ENCODE measurements around the gene NEURL4.

Gene NEURL4

DNA sequence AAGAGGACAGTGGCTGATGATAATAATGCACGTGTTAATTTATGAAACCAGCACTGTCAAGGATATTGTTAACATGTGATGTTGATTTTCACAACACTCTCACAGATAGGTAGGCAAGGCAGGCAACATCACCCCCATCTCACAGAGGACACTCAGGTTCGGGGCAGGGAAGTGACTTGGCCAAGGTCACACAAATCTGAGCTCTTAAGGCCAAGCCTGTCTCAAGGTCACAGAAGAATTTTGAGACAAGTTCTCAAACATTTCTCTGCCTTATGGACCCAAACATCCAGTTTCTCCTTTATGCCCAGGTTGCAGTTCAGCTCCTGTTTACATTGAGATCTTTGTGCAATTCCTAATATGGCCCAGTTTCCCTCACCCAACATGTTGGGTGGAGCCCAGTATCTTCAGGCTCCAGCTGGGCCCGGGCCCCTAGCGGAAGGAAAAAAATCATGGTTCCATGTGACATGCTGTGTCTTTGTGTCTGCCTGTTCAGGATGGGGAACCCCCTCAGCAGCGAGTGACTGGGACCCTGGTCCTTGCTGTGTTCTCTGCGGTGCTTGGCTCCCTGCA, 46.3 kb downstream of the NEURL4 start:
- no peaks in the 10 kb centered on the region for H3K36me3 ChIP-seq (ENCODE audit: insufficient read depth)
- H3K9ac ChIP-seq: no peak overlapping the region
- no peaks in the 10 kb centered on the region for H3K79me2 ChIP-seq (ENCODE audit: insufficient read depth, low read depth)
- no peak overlapping the region for H3K27ac ChIP-seq
- H2AFZ ChIP-seq (ENCODE audit: low read depth): no peak overlapping the region
- no peaks in the 10 kb centered on the region for H3K4me1 ChIP-seq (ENCODE audit: low read depth, poor library complexity, severe bottlenecking)
- no peaks in the 10 kb centered on the region for H4K20me1 ChIP-seq (ENCODE audit: insufficient read depth)
- TF ChIP-seq, protein P1, sequence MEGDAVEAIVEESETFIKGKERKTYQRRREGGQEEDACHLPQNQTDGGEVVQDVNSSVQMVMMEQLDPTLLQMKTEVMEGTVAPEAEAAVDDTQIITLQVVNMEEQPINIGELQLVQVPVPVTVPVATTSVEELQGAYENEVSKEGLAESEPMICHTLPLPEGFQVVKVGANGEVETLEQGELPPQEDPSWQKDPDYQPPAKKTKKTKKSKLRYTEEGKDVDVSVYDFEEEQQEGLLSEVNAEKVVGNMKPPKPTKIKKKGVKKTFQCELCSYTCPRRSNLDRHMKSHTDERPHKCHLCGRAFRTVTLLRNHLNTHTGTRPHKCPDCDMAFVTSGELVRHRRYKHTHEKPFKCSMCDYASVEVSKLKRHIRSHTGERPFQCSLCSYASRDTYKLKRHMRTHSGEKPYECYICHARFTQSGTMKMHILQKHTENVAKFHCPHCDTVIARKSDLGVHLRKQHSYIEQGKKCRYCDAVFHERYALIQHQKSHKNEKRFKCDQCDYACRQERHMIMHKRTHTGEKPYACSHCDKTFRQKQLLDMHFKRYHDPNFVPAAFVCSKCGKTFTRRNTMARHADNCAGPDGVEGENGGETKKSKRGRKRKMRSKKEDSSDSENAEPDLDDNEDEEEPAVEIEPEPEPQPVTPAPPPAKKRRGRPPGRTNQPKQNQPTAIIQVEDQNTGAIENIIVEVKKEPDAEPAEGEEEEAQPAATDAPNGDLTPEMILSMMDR (conservative IDR thresholded peaks at IDR 0.05; ENCODE audit: low read depth, low read length): no peak
- H3K4me3 ChIP-seq (IDR thresholded peaks at IDR 0.05; ENCODE audit: insufficient read depth, low read depth, low read length): no peak overlapping the region
- H3K4me2 ChIP-seq: no peak overlapping the region
- no peaks in the 10 kb centered on the region for H3K27me3 ChIP-seq (ENCODE audit: insufficient read depth, low read depth)

DNA sequence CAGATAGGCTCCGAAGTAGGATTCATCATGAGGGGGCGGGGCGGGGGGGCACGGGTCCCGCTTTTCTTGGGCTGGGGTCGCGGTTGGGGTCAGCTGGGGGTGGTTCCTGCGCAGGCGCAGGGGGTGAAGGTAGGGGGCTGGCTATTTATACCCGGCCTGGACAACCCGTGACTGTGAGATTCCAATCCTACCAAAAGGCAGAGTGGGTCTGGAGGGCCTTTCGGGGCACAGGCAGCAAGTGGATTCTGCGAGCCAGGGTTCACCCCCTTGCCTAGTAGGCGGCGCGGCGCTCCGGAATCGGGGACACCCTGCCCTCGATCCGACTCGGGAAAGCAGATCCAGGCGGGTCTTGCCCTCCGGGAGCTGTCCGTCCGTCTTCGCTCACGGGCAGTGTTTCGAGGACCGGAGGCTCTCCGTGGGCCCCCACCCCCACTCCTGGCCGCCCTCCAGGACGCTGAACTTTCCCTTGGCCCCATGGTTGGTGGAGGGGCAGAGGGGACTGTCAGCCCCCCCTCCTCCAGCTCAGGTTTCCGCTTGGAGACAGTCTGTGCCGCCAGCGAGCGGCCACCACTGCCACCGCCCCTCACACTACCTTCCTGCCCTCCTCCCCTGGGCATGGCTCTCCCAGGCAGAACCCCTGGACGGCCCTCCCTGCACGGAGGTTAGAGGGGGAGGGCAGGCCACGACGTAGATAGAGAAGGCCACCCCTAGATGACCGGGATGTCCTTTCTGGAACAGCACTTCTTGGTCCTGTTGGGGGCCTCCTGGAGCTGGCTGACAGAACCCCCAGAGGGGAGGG, 47.0 kb downstream of the NEURL4 start:
- Histone ChIP-seq H3K9ac (no peak overlapping the region), H3K27ac (no peak overlapping the region), H4K20me1 (ENCODE audit: insufficient read depth) (no peaks in the 10 kb centered on the region), H3K79me2 (ENCODE audit: insufficient read depth, low read depth) (no peaks in the 10 kb centered on the region), H3K36me3 (ENCODE audit: insufficient read depth) (no peaks in the 10 kb centered on the region), H3K27me3 (ENCODE audit: insufficient read depth, low read depth) (no peaks in the 10 kb centered on the region), H3K4me1 (ENCODE audit: low read depth, poor library complexity, severe bottlenecking) (no peaks in the 10 kb centered on the region), H2AFZ (ENCODE audit: low read depth) (no peak overlapping the region), H3K4me3 (IDR thresholded peaks at IDR 0.05; ENCODE audit: insufficient read depth, low read depth, low read length) (no peak overlapping the region), H3K4me2 (no peak overlapping the region)
- TF ChIP-seq, protein P1 (conservative IDR thresholded peaks at IDR 0.05; ENCODE audit: low read depth, low read length): no peak

DNA sequence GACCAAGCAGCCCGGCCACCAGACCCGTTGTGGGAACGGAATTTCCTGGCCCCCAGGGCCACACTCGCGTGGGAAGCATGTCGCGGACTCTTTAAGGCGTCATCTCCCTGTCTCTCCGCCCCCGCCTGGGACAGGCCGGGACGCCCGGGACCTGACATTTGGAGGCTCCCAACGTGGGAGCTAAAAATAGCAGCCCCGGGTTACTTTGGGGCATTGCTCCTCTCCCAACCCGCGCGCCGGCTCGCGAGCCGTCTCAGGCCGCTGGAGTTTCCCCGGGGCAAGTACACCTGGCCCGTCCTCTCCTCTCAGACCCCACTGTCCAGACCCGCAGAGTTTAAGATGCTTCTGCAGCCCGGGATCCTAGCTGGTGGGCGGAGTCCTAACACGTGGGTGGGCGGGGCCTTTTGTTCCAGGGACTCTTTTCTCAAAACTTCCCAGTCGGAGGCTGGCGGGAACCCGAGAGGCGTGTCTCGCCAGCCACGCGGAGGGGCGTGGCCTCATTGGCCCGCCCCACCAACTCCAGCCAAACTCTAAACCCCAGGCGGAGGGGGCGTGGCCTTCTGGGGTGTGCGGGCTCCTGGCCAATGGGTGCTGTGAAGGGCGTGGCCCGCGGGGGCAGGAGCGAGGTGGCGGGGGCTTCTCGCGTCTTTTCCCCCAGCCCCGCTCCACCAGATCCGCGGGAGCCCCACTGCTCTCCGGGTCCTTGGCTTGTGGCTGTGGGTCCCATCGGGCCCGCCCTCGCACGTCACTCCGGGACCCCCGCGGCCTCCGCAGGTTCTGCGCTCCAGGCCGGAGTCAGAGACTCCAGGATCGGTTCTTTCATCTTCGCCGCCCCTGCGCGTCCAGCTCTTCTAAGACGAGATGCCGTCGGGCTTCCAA, 47.8 kb downstream of the NEURL4 start, which contains the start of gene SLC2A4:
TSS of gene SLC2A4 (plus strand) at position 645 of the 879 bp plus-strand sequence. CDS start at position 862, 217 bp downstream.
- TF ChIP-seq, protein P1 (conservative IDR thresholded peaks at IDR 0.05; ENCODE audit: low read depth, low read length): no peak
- H3K4me1 ChIP-seq (ENCODE audit: low read depth, poor library complexity, severe bottlenecking): no peaks in the 10 kb centered on the region
- H3K27me3 ChIP-seq (ENCODE audit: insufficient read depth, low read depth): no peaks in the 10 kb centered on the region
- H3K79me2 ChIP-seq (ENCODE audit: insufficient read depth, low read depth): no peaks in the 10 kb centered on the region
- H3K27ac ChIP-seq: no peak within 1 kb of the TSS
- H3K9ac ChIP-seq: no peak within 1 kb of the TSS
- peak within 1 kb of the TSS; percentile 26; the same call in 1 of the 2 replicates for H2AFZ ChIP-seq (ENCODE audit: low read depth)
- H4K20me1 ChIP-seq (ENCODE audit: insufficient read depth): no peaks in the 10 kb centered on the region
- 0 out of 2 replicates have a peak within 1 kb of the TSS, but pooled peaks have one; percentile 25 for H3K4me2 ChIP-seq
- H3K4me3 ChIP-seq (IDR thresholded peaks at IDR 0.05; ENCODE audit: insufficient read depth, low read depth, low read length): no peak within 1 kb of the TSS
- no peaks in the 10 kb centered on the region for H3K36me3 ChIP-seq (ENCODE audit: insufficient read depth)

DNA sequence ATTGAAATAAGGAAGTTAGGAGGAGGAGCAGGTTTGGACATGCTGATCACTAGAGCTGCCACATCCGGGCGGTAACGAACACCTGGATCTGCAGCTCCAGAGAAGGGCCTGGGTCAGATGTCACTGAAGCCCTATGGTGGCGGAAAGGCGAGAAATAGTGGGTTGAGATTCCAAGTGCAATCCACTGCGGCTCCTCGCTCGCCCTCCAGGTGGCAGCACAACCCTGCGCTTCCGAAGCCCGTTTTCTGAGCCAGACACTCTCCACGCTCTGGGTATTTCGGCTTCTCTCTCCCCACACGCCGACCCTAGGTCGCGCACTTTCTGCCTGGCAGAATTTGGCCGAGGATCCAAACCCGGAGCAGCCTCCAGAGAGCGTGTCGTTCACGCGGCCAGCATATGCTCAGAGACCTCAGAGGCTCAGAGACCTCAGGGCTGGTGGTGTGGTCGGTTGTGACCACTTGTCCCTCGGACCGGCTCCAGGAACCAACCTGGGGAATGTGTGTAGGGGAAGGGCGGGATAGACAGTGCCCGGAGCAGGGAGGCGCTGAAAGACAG, 48.5 kb downstream of the NEURL4 start:
- no peak overlapping the region for H3K9ac ChIP-seq
- no peaks in the 10 kb centered on the region for H3K27me3 ChIP-seq (ENCODE audit: insufficient read depth, low read depth)

More for the DNA sequence above, 48.5 kb downstream of the NEURL4 start:
- Histone ChIP-seq H3K4me1 (ENCODE audit: low read depth, poor library complexity, severe bottlenecking) (no peaks in the 10 kb centered on the region), H3K79me2 (ENCODE audit: insufficient read depth, low read depth) (no peaks in the 10 kb centered on the region), H4K20me1 (ENCODE audit: insufficient read depth) (no peaks in the 10 kb centered on the region), H3K4me2 (no peak overlapping the region), H3K36me3 (ENCODE audit: insufficient read depth) (no peaks in the 10 kb centered on the region), H3K27ac (no peak overlapping the region), H2AFZ (ENCODE audit: low read depth) (peak overlapping the region; percentile 26; the same call in 1 of the 2 replicates), H3K4me3 (IDR thresholded peaks at IDR 0.05; ENCODE audit: insufficient read depth, low read depth, low read length) (no peak overlapping the region)
- TF ChIP-seq, protein P1 (conservative IDR thresholded peaks at IDR 0.05; ENCODE audit: low read depth, low read length): no peak
